ENCODE measurements around the gene LGALS9B.
"Not testable (repeated sequence)": the region's sequence is repeated elsewhere in the genome, so short reads cannot be mapped to it uniquely, and the experiment has no call there.

Gene LGALS9B

DNA sequence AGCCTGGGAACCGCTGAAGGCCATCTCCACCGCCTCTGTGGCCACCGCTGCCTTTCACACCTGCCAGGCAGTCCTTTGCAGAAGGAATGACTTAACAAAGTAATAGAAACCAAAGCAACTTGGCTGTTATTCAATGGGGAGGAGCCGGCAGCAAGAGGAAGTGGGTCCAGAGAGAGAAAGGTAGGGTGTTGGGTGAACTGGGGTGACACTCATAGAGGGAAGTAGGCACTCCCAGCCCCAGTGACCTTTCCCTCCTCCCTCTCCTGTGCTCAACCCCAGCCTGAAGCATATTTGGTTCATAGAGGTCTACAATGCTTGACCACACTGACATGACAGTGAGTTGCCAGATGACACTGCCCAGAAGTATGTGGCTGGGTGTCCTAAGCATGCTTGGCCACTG, at the start of gene LGALS9B:
LGALS9B (minus strand) TSS at position 93 of the 400 bp plus-strand sequence; CDS start at position 24, 69 bp downstream.
- not testable (repeated sequence) for DNase-seq

DNA sequence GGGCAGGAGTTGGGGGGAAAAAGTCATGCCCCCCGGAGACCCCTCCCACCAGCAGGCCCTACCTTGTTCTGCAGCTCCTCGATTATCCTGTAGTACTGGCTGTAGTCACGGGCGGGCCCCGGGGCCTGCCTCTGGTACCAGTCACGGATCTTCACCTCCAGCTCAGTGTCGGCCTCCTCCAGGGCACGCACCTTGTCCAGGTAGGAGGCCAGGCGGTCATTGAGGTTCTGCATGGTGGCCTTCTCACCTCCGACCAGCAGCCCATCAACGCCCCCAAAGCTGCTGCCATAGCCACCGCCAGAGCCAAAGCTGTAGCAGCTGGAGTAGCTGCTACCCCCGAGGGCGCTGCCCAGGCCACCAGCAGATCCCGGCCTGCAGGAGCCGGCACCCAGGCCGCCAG, 49.6 kb upstream of the LGALS9B start:
- not testable (repeated sequence) for DNase-seq

DNA sequence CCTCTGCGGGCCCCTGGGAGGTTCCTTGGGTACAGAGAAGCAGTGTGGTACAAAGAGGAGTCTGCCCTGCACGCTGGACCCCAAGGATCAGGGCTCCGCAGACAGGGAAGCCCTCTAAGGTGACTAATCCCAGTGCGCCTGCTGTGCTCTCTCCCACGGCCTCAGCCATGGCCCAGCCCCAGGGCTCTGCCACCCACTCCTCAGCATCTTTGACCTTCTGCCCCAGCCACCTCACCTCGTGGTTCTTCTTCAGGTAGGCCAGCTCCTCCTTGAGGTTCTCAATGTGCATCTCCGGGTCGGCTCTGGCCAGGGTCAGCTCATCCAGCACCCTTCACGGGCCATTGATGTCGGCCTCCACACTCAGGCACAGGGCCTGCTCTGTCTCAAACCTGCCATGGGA, 47.8 kb upstream of the LGALS9B start:
- DNase-seq, result not testable (repeated sequence)

DNA sequence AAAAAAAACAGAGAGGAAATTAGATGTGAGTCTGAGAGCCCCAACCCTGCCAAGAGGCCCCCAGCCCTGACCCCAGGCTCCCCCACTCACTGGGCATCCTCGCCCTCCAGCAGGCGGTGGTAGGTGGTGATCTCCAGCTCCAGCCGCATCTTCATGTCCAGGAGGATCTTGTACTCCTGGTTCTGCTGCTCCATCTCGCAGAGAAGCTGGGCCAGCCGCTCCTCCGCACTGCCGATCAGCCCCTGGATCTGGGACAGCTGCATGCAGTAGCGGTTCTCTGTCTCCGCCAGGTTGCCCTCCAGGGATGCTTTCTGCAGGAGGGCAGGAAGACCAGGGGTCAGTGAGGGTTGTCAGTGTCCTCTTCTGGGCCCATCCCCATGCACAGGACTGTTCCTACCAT, 46.2 kb upstream of the LGALS9B start:
- not testable (repeated sequence) for DNase-seq

DNA sequence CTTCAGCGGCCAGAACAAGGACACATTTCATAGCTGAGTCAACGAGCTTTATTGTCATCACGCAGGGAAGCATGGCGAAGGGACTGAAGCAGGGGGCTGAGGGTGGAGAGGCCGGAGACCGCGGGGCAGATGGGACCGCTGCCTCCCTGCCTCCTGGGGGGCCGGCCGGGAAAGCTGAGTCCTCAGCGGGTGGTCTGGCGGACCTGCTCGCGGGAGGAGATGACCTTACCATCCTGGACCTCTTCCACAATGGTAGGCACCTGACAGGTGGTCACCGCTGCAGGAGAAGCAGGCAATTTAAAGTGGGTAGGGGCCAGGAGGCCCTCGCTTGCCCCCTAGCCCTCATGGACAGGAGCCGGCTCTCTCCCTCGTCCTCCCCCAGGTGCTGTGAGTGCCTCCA, 45.0 kb upstream of the LGALS9B start:
- not testable (repeated sequence) for DNase-seq

DNA sequence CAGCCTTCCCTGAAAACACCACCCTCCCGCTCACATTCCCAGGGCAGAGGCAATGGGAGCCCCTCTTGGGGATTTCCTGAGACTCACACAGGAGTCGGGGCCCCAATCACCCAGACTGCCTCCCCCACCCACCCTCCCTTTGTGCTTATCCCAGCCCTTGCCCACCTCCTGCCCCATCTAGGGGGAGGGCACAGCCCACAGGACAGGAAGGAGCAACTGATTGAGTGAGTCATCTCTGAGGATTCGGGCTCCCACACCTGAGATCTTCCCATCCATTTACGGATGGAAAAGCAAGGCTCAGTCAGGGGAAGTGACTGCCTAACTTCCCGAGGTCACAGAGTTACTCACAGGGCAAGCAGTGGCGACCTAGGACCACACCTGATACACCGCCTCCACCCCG, 44.4 kb upstream of the LGALS9B start:
- DNase-seq, result not testable (repeated sequence)

DNA sequence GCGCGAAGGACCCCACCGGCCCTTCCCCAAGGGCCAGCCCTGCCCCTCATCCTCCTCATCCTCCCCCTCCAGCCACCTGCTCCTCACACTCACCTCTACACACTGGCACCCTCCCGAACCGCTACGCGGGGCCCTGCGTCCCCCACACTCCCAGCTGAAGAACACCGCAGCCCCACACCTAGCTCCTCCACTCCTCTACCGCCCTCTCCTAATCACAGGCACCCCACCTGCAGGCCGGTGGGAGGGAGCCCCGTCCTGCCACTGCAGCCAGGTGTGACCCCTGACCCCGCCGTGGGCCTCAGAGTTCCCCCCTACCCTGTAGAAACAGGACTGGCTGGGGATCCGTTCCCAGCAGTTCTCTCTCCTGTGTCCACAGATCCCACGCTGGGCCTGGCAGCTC, 38.0 kb upstream of the LGALS9B start:
- not testable (repeated sequence) for DNase-seq

DNA sequence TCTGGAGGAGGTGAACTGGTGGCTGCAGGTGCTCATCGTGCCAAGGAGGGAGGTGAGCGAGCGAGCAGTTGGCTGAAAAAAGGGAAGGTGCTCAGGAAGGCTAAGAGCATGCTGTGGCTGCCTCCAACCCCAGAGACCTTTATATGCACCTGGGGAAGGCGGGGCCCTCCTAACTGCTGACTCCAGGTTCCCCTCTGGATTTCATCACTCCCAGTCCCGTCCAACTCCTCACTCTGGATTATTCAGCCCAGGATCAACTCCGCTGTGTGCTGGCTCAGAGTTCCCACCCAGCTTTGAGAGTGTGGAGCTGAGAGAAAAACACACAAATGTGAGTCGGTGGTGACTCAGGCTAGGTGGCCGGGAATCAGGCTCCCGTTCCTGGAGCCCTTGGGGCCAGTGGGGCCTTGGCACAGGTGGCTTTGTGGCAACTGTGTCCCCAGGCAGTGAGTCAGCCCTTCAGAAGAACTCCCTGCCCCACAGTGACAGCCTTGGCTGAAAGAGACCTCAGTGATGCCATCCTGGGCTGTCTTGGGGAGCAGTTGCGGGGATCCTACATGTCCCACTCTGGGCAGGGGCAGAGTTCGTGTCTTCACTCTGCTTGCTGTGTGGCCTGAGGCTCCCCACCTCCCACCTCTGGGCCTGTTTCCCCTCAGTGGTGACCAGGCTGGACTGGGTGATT, 37.2 kb upstream of the LGALS9B start:
- DNase-seq, result not testable (repeated sequence)

DNA sequence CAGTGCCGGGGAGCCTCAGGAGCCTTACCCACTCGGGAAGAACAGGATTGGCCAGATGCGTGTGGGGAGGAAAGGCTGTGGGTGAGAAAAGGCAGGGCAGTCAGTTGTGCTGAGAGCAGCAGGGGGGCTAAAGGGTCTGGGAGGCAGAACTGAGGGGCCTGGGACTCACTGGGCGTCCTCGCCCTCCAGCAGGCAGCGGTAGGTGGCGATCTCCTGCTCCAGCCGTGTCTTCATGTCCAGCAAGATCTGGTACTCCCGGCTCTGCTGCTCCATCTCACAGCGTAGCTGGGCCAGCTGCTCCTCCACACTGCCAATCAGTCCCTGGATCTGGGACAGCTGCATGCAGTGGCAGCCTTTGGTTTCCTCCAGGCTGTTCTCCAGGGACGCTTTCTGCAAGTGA, 34.6 kb upstream of the LGALS9B start:
- DNase-seq, result not testable (repeated sequence)

DNA sequence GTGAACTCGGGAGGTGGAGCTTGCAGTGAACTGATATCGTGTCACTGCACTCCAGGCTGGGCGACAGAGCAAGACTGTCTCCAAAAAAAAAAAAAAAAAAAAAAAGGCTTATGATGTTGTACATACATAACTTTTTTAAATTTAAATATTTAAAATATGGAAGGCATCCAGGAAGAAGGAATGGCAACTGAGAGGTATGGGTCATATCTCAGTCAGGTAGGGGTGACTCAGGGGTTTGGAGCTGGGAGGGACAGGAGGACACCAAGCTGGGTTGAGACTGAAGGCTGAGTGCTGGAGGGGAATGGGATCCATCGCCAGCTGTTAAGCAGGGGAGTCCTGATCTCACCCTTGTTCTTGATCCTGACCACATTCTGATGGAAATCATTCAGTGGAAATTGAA, 33.0 kb upstream of the LGALS9B start:
- DNase-seq, result not testable (repeated sequence)

DNA sequence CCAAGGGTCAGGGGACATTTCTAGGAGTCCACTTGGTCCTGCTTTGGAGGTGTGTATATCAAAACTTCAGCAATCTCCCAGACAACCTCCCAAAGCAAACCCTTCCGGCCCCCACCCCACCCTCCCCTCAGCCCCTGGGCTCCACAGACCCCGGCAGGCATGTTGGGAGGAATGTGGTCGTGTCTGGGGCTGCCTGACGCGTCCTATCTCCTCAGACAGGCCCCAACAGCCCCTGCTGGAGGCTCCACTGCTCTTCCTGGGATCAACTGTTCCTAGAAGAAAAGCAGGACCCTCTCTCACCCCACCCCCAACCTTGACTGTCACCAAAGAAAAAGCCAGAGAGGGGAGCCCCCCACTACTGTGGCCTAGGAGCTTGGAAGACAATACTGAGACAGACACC, 28.1 kb upstream of the LGALS9B start:
- not testable (repeated sequence) for DNase-seq

DNA sequence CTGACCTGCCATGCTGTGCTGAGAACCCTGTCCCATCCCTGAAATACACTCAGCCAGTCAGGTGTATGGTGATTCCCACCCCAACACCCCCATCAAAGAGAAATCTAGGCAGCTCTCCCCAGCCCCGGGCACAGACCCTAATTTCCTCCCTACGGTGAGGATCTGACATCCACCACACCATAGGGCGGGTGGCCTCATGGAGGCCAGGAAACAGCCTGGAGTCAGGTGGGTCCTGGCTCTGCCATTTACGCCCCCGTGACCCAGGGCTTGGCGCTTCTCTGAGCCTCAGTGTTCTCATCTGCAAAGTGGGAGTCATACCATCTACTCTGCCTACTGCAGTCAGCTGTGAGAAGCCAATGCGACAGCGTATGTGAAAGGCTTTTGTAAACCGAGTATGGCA, 27.4 kb upstream of the LGALS9B start:
- not testable (repeated sequence) for DNase-seq

DNA sequence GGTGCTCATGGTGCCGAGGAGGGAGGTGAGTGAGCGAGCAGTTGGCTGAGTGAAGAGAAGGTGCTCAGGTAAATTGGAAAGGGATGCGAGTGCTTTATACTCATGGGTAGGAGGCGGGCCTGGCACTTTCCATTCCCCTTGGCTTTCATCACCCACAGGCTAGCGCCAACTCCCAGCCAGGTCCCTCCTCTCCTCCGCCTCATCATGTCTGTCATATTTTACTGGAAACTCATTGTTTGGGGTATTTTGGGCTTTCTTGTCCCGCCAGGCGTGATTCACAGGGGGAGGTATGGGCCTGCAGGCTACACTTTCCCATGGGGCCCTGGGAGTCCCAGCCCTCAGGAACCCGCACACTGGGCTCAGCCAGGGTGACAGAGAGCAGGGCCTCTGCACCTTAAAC, 26.8 kb upstream of the LGALS9B start:
- DNase-seq, result not testable (repeated sequence)

DNA sequence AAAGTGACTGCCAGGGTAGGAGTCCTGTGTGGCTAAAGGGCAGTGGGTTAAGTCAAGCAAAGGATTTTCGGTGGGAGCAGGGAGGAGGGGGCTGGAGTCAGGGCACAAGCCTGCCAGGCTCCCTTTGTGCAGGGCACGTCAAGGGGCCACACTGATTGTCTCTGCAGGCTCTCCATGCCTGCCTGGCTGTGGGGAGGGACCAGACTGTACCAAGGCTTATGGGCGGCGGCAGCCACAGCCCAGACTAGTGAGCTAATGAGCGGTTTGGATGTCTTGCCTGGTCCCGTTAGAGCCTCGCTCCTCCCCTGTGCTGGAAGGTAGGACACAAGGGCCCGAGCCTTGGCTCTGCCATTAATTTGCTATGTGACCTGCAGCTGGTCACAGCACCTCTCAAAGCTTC, 25.6 kb upstream of the LGALS9B start:
- DNase-seq, result not testable (repeated sequence)

DNA sequence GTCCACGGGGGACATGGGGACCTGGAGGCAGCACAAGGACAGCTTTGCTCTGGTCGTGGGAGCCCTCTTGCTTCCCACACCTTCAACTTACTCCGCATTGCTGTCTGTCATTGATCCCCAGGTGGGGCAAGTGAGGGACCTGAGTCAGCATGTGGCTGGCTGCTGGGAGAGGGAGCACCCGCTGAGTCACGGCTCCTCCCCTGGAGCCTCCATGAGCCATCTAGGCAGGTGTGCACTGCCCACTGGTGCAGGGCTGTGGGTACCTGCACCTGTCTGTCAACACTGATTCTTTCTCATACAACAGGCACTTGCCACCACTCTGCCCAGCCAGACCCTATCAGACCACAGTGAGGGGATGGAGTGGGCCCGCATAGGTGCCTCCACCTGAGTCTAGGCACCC, 24.8 kb upstream of the LGALS9B start:
- DNase-seq, result not testable (repeated sequence)

DNA sequence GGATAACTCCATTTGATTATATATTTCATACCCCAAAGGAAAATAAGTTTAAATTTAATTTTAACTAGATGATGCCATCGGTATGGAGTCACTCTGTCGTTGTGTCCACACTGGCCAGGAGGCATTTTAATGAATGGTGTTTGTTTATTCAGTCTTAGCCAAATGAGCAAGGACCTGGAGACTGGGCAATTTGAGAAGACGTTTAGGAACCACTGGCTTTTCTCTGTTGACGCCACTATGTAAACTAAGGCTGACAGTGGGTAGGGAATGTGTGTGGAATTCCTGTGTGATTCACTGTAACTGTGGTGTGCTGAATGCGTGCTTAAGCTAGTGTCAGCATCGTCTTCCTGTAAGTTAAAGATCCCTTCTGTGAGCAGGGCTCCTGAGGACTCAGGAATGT, 17.6 kb upstream of the LGALS9B start:
- DNase-seq, result not testable (repeated sequence)

DNA sequence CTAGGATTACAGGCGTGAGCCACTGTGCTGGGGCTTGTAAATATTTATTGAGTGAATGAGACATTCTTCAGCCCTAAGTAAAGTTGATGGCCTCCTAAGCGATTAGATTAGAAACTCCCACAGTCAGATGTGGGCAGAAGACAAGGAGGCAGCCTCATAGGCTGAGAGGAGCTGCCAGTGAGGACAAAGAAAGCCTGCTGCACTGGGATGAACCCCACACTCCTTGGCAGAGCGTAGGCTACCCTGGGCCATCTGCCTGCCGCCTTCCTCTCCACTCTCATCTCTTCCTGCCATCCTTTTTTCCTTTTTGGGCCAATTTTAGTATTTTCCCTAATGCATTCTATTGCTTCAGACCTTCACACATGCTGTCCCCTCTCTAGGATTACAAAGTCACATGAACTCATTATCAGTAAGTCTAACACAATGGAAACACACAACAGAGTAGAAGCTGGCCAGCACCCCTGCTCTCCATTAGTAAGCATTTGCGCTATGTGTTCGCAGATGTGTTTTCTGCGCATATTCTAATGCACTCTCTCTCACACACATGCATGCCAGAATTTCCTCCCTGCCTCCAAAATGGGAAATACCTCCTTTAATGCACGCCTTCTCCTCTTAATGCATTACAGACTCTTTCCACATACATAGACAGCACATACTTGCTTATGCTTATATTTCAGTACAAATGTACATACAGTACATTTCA, 12.7 kb upstream of the LGALS9B start:
- not testable (repeated sequence) for DNase-seq

DNA sequence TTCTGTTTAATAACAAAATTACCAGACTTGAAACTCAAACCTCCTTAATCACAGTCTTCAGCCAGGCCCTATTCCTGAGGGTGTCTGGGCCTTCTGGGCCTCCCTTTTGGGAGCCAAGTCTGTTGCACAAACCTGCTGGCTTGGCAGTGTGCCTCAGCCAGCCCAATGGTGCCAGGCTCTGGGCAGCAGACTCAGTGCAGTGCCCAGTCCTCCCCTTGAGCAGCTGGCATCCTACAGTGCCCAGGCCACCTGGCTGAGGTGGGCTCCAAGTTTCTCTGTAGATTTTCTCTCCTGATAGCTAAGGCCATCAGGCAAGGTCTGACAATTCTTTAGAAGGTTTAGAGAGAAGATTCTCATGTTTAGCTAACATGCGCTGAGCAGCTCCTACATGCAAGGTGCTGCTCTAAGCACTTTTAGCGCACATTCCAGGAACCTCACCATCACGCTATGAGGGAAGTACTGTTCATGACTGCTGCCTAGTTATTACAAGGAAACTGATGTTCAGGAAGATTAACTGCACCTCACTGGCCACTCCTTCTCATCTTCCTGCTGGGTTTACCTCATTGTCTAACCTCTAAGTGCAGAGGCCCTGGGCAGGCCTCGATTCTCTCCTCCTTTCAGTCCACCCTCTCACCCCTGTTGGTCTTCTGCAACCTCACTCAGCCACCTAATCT, 10.2 kb upstream of the LGALS9B start:
- not testable (repeated sequence) for DNase-seq

DNA sequence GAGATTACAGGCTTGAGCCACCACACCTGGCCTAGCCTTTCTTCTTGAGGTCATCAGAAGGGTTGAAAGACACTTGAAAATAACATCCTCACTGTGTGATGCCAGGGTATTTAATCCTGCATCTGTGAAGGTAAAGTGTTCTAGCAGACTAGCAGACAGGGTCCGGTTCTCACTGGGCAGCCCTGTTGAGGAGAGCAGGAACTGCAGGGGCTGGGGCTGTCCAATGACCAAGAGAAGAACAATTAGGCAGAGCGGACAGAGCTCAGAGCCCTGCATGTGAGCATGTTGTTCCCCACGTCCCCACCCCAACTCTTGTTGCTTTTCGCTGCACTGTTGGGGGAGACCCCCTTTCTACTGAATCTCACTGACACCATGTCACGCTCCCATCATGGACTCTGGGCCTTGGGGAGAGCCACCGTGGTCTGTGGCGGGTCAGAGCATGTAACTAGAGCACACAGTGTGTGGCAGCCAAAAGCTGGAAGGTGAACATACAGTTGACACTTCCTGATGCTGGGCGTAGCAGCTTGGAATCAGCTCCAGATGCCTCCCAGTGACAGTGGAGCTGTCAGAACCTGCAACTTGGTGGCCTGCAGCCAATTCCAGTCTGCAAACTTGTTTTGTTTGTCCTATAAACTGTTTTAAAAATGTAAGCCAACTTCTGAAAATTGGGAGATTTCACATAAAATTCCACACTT, 7.9 kb upstream of the LGALS9B start:
- DNase-seq, result not testable (repeated sequence)

DNA sequence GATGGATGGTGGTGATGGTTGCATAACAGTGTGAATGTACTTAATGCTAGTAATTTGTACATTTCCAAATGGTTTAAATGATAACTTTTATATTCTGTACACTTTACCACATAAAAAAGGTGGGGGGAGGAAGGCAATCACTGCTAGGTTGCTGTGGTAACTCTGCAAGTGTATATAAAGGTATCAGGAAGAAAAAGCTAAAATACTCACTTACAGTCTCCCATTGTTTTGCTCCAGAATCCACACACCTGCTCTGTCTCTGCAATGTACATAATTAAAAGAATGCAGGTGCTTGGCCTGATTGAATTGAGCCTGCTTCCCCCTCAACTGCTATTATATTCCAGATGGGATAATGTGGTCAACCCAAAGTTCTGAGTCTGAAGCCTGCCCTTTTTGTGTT, 6.7 kb upstream of the LGALS9B start:
- DNase-seq, result not testable (repeated sequence)

DNA sequence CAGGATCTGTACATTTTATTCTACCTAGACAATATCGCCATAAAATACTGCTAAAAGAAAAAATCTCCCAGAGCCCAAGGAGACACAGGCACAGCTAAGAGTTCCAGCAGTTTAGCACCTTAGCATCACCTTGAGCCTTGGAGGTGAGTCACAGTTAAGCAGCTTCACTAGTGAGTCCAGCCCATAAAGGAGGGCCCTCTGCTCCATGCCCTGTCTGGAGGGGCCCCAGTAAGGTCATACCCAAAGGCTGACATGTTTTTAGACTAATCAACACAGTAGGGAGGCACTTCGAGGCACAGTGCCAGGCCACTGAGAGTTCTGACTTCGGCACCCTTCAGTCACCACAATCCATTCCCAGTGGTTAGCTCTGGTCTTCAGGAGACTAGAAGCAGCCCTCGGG, 2.6 kb upstream of the LGALS9B start:
- DNase-seq, result not testable (repeated sequence)

DNA sequence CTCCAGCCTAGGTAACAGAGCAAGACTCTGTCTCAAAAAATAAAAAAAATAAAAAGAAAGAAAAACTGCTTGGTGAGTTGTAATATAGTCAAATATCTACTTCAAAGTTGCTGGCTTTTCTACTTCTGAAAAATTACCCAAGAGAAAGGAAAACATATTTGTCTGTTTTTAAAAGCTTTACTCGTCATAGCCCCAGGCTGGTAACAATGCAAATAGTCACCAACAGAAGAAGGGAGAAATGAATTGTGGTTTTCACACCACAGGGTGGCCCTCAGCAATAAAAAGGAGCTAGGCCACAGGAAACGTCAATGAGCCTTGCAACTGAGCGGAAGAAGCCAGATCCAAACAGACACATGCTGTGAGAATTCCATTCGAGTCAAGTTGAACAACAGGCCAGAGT, 1.8 kb upstream of the LGALS9B start:
- not testable (repeated sequence) for DNase-seq

DNA sequence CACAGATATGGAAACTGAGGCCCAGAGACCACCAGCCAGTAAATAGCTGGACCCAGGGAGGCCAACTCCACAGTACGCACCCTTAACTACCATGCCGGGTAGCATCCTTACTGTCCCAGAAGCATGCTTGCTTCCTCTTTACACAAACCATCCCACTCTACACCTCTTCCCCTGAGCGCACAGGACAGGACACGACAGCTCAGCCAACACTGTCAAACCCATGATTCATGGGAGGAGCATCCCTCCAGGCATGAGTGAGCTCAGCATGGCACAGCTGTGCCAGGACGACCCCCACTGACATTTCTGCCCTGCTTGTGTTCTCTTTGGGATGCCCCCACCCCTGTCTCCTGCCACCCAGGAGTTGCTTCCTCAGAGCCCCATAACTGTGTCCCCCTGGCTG, 340 bp downstream of the LGALS9B start:
- DNase-seq, result not testable (repeated sequence)
